Measurements from ENCODE around the gene RFK. TPM values are rescaled to one million over a fixed set of nuclear protein-coding genes. Genes with fewer than 3 reads are reported as not detected.

RFK gene
- total RNA-seq, 1 experiment from 2014 or later: 12.4 TPM

DNA sequence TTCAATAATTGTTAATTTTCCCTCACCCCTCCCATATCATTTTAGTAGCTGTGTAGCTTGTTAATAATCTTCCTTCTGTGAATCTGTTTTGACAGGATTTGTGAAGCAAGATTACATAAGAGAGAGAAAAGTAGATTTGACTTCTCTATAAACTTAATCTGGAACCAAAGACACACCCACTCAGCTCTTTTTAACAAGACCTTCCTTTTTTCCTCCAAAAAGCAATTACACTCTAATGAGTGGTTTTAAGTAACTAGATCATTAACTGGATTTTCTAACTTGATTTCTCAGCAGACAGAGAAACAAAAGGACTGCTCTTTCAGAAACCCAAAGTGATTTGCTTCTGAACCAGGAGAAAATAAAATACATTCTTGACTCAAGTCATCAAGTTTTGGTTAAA lies 21.9 kb downstream of the RFK start:
- Mint-ChIP-seq H3K9me3 (ENCODE audit: unreplicated experiment) (no peaks in the 10 kb centered on the region), H3K27ac (ENCODE audit: unreplicated experiment) (no peak overlapping the region), H3K4me3 (ENCODE audit: unreplicated experiment) (no peak overlapping the region), H3K36me3 (ENCODE audit: insufficient read depth, unreplicated experiment) (no peaks in the 10 kb centered on the region), H3K27me3 (ENCODE audit: insufficient read depth, unreplicated experiment) (no peaks in the 10 kb centered on the region), H3K4me1 (ENCODE audit: low read depth, unreplicated experiment) (peaks cover 7% of the 10 kb centered on the region)
- intact Hi-C loops (cut with micrococcal nuclease; ENCODE audit: unreplicated experiment): loop anchor here (10.0 kb wide), 1 partner anchor 58 kb away; no protein-coding TSS in a partner anchor
- no peak for DNase-seq
- H3K4me1 ChIP-seq: peaks cover 13% of the 10 kb centered on the region
- POLR2A ChIA-PET: no interaction called here
- CTCF ChIA-PET: no interaction called here
- no peaks in the 10 kb centered on the region for H3K36me3 ChIP-seq (ENCODE audit: control insufficient read depth, insufficient read depth, low read length)
- TF ChIP-seq, protein P1, sequence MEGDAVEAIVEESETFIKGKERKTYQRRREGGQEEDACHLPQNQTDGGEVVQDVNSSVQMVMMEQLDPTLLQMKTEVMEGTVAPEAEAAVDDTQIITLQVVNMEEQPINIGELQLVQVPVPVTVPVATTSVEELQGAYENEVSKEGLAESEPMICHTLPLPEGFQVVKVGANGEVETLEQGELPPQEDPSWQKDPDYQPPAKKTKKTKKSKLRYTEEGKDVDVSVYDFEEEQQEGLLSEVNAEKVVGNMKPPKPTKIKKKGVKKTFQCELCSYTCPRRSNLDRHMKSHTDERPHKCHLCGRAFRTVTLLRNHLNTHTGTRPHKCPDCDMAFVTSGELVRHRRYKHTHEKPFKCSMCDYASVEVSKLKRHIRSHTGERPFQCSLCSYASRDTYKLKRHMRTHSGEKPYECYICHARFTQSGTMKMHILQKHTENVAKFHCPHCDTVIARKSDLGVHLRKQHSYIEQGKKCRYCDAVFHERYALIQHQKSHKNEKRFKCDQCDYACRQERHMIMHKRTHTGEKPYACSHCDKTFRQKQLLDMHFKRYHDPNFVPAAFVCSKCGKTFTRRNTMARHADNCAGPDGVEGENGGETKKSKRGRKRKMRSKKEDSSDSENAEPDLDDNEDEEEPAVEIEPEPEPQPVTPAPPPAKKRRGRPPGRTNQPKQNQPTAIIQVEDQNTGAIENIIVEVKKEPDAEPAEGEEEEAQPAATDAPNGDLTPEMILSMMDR (IDR thresholded peaks at IDR 0.05; ENCODE audit: insufficient read depth in 1 of 2, low read depth in 1 of 2, low read length in 1 of 2, severe bottlenecking in 1 of 2, unreplicated experiment in 1 of 2): no peak
- no peaks in the 10 kb centered on the region for H3K9me3 ChIP-seq
- H3K27me3 ChIP-seq (replicated peaks; ENCODE audit: control insufficient read depth, insufficient read depth, low read length): no peaks in the 10 kb centered on the region
- BruUV-seq (replicated peaks): no TSS peak
- H3K4me3 ChIP-seq (ENCODE audit: low read depth, low read length): no peak overlapping the region

DNA sequence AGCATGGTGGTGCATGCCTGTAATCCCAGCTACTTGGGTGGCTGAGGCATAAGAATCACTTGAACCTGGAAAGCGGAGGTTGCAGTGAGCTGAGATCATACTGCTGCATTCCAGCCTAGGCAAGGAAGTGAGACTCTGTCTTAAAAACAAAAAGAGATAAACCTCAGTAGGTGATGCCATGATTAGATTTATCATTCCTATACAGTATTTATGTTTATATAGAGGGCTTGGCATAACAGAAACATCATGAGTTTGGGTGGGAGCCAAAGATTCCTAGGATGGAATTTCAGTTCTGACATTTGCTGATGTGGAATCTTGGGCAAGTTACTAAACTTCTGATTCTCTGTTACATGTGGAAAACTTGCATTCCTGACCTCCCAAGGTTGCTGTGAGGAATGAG lies 22.3 kb downstream of the RFK start:
- POLR2A ChIA-PET: no interaction called here
- CTCF ChIA-PET: no interaction called here
- TF ChIP-seq, protein P1 (IDR thresholded peaks at IDR 0.05; ENCODE audit: insufficient read depth in 1 of 2, low read depth in 1 of 2, low read length in 1 of 2, severe bottlenecking in 1 of 2, unreplicated experiment in 1 of 2): no peak
- no peaks in the 10 kb centered on the region for H3K36me3 ChIP-seq (ENCODE audit: control insufficient read depth, insufficient read depth, low read length)
- H3K4me3 ChIP-seq (ENCODE audit: low read depth, low read length): no peak overlapping the region
- H3K9me3 ChIP-seq: no peaks in the 10 kb centered on the region
- H3K4me3 Mint-ChIP-seq (ENCODE audit: unreplicated experiment): no peak overlapping the region
- no peaks in the 10 kb centered on the region for H3K9me3 Mint-ChIP-seq (ENCODE audit: unreplicated experiment)
- H3K4me1 ChIP-seq: peaks cover 13% of the 10 kb centered on the region
- H3K27me3 ChIP-seq (replicated peaks; ENCODE audit: control insufficient read depth, insufficient read depth, low read length): no peaks in the 10 kb centered on the region
- H3K27me3 Mint-ChIP-seq (ENCODE audit: insufficient read depth, unreplicated experiment): no peaks in the 10 kb centered on the region
- no peak overlapping the region for H3K27ac Mint-ChIP-seq (ENCODE audit: unreplicated experiment)
- intact Hi-C loops (cut with micrococcal nuclease; ENCODE audit: unreplicated experiment): loop anchor here (10.0 kb wide), 1 partner anchor 57 kb away; no protein-coding TSS in a partner anchor
- H3K4me1 Mint-ChIP-seq (ENCODE audit: low read depth, unreplicated experiment): peaks cover 7% of the 10 kb centered on the region
- no TSS peak for BruUV-seq (replicated peaks)
- no peaks in the 10 kb centered on the region for H3K36me3 Mint-ChIP-seq (ENCODE audit: insufficient read depth, unreplicated experiment)
- no peak for DNase-seq

DNA sequence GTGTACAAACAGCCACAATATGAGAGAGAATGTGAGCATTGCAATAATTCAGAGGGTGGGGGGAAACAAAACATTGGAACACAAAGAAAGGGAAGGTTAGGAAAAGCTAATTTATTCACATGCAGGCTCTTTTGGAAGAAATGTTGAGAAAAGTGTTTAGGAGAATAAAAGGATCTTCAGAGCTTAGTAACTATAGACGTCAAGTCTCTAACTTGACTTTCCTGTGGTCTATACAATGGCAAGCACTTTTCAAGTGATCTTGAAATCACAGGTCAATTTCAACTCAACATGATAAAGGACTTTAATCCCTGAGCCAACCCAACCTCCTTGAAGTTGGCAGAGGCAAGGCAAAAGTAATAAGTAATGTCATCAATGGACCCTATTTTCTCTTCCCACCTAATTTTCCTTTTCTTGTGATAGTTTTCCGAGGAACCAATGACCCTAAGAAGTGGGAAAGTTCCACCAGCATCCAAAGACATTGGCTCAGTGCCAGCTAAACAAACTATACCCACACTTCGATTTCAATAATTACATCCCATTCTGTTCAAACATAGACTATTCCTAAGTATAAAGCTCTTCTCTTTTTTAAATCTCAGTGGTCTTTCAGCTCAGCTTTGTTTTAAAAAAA lies 23.7 kb downstream of the RFK start:
- H3K4me1 Mint-ChIP-seq (ENCODE audit: low read depth, unreplicated experiment): peaks cover 7% of the 10 kb centered on the region
- H3K9me3 ChIP-seq: no peaks in the 10 kb centered on the region
- H3K36me3 Mint-ChIP-seq (ENCODE audit: insufficient read depth, unreplicated experiment): no peaks in the 10 kb centered on the region
- no peaks in the 10 kb centered on the region for H3K27me3 Mint-ChIP-seq (ENCODE audit: insufficient read depth, unreplicated experiment)
- H3K36me3 ChIP-seq (ENCODE audit: control insufficient read depth, insufficient read depth, low read length): no peaks in the 10 kb centered on the region
- CTCF ChIA-PET: no interaction called here
- POLR2A ChIA-PET: no interaction called here
- H3K27me3 ChIP-seq (replicated peaks; ENCODE audit: control insufficient read depth, insufficient read depth, low read length): no peaks in the 10 kb centered on the region
- no TSS peak for BruUV-seq (replicated peaks)
- H3K4me1 ChIP-seq: peaks cover 14% of the 10 kb centered on the region
- intact Hi-C loops (cut with micrococcal nuclease; ENCODE audit: unreplicated experiment): loop anchor here (10.0 kb wide), 1 partner anchor 56 kb away; no protein-coding TSS in a partner anchor
- no peak for DNase-seq
- H3K9me3 Mint-ChIP-seq (ENCODE audit: unreplicated experiment): no peaks in the 10 kb centered on the region
- no peak overlapping the region for H3K4me3 ChIP-seq (ENCODE audit: low read depth, low read length)
- no peak overlapping the region for H3K27ac Mint-ChIP-seq (ENCODE audit: unreplicated experiment)
- TF ChIP-seq, protein P1 (IDR thresholded peaks at IDR 0.05; ENCODE audit: insufficient read depth in 1 of 2, low read depth in 1 of 2, low read length in 1 of 2, severe bottlenecking in 1 of 2, unreplicated experiment in 1 of 2): no peak
- no peak overlapping the region for H3K4me3 Mint-ChIP-seq (ENCODE audit: unreplicated experiment)

All from Caco-2 (cell line).